ENCODE data around the gene PAM. TPM values are rescaled to one million over a fixed set of nuclear protein-coding genes. Genes with fewer than 3 reads are reported as not detected.

PAM gene
- total and polyA plus RNA-seq, 2 donors (not counting 3 experiments of a cell fraction or from before 2014, with no cell fraction given) = 118 to 176 TPM

DNA sequence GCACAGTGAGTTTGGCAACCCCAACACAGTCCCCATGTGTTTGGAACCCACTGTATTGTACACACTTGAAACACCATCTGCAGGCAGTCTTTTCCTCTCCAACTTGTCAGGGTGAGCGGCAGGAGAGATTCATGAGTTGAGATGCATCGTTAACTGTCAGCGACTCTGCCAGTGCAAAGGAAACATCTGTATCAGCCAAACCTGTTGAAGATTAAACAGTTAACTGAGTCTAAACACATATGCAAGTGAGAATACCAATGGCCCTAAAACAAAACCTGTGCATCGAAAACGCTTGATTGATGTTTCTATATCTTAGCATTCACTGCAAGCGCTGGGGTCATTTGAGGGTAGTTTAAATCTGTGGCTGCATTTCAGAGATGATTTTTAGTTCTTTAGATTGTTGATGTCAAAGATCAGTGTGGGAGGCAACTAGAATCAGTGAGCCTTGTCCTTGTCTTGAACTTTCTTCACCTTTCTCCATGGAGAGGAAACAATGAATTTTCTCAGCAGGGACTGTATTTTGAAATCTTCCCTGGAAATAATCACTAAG, 41.3 kb upstream of the PAM start:
- H3K4me3 ChIP-seq (replicated peaks in 1 of 3; ENCODE audit: insufficient read depth in 1 of 3, low read depth in 1 of 3, low read length in 3 of 3) = no peak overlapping the region
- no peak overlapping the region for H3K9ac ChIP-seq (replicated peaks; ENCODE audit: extremely low read depth, insufficient read depth, low read length)
- no peaks in the 10 kb centered on the region for H3K36me3 ChIP-seq (ENCODE audit: control insufficient read depth in 2 of 2, extremely low read depth in 1 of 2, insufficient read depth in 2 of 2, low read length in 2 of 2)
- TF ChIP-seq FOS (IDR thresholded peaks at IDR 0.05; ENCODE audit: borderline replicate concordance, insufficient read depth, low read length) (no peak), GATA2 (IDR thresholded peaks at IDR 0.05; ENCODE audit: insufficient read depth, insufficient read length, low read depth, low read length) (no peak), MAX (IDR thresholded peaks at IDR 0.05; ENCODE audit: insufficient read depth, insufficient read length) (no peak), JUN (IDR thresholded peaks at IDR 0.05; ENCODE audit: borderline replicate concordance, insufficient read depth, insufficient read length, low read depth) (no peak), CTCF (IDR thresholded peaks at IDR 0.05; ENCODE audit: extremely low read depth in 1 of 2, insufficient read depth in 1 of 2, low read depth in 1 of 2, low read length in 2 of 2) (no peak)
- dilution Hi-C loops (cut with MboI; ENCODE audit: extremely low pct_ligation_motif_present, low sequenced_read_pairs) = no loop called here
- peaks cover 11% of the 10 kb centered on the region for H3K4me1 ChIP-seq (ENCODE audit: control insufficient read depth, extremely low read depth, insufficient read depth, low read length)
- ChIA-PET CTCF (no interaction called here), POLR2A (no interaction called here)
- H3K9me1 ChIP-seq (replicated peaks; ENCODE audit: control insufficient read depth, extremely low read depth, insufficient read depth, low read length) = no peaks in the 10 kb centered on the region
- no peak overlapping the region for H2AFZ ChIP-seq (ENCODE audit: low read depth, low read length)
- H4K20me1 ChIP-seq (replicated peaks; ENCODE audit: control insufficient read depth, extremely low read depth, insufficient read depth, low read length) = no peaks in the 10 kb centered on the region
- H3K9me3 ChIP-seq (replicated peaks; ENCODE audit: control insufficient read depth, insufficient read depth, low read length) = no peaks in the 10 kb centered on the region
- peak; percentile 47 for FAIRE-seq
- no peak overlapping the region for H3K4me2 ChIP-seq (ENCODE audit: insufficient read depth, low read length)
- DNase-seq (ENCODE audit: low read depth, low spot score) = no peak
- no peak overlapping the region for H3K27ac ChIP-seq (ENCODE audit: insufficient read depth, low read depth, low read length)
- intact Hi-C loops (cut with micrococcal nuclease) = loop anchor here (2.0 to 10.0 kb wide), 2 partner anchors 67 to 261 kb away; no protein-coding TSS in a partner anchor
- no TSS peak for BruUV-seq (replicated peaks)
- no peaks in the 10 kb centered on the region for H3K27me3 ChIP-seq (ENCODE audit: control insufficient read depth in 2 of 2, insufficient read depth in 2 of 2, low read length in 2 of 2)
- H3K79me2 ChIP-seq (ENCODE audit: control insufficient read depth, insufficient read depth, low read length) = no peaks in the 10 kb centered on the region
